Jurkat, Clone E6-1 (cell line): ENCODE data around the gene GALNT10.

ENCODE experiments used
- DNase-seq: peaks from one replicate; pipeline ENCODE4 v3.0.0-alpha.2; 2011; ENCODE audit warnings: low read depth, low spot score
- H3K4me3 ChIP-seq: 2 replicates; pipeline ENCODE4 v1.5.1; 2011; ENCODE audit warnings: mild to moderate bottlenecking, low read length, control low read depth, moderate library complexity

The GALNT10 gene

GRCh38 chr5:154176181-154176580, 14.4 kb upstream of the GALNT10 start:
- no peak overlapping the region for H3K4me3 ChIP-seq
- no peak for DNase-seq

DNA sequence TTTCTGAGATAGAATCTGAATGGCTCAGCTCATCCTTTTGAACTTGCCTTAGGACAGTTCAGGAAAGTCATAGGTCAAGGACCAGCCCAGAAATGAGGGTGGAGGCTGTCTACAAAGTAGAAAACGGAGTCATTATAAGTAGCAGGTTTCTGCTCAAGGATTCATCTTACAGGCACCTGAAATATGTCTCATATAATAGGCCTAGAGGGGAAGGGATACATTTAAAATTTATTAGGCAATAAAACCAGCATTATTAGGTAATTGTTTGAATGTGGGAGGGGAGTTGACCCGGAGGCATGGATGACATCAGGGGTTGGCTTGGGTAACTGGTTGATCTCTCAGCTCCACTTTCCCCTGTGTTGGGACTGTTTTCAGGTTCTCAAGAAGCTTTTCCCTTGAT, 11.9 kb upstream of the GALNT10 start:
- H3K4me3 ChIP-seq, result no peak overlapping the region
- DNase-seq, result no peak

DNA sequence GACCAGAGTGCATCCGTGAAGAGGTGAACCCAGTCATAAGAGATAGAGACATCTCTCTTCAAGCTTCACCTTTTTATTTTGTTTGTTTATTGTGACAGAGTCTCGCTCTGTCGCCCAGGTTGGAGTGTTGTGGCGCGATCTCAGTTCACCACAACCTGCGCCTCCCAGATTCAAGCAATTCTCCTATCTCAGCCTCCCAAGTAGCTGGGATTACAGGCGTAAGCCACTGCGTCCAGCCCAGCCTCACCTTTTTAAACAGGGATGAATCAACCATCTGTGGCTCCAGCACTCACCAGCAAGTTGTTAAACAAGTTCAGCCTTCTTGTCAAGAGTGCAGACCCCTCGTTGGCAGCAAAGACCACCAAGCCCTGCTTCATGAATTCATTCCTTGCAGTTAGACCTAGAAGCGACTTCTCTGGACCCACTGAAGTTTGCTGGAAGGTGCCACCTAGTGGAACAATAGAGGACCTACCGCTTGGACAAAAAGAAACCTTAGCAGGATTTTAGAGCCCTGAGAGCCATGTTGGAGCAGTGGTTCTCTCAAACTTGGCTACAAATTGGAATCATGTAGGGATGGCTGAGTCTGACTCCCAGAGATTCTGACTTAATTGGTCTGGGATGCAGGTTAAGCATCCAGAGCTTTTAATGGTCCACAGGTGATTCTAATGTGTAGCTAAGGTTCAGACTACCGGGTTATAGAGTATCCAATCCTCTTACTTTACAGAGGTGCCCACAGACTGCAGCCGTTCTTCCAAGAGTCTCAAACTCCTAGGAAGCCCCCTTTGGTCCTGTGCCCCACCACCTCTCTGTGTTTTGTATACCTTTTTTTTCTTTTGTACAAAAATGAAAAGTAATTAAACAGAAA, 10.5 kb upstream of the GALNT10 start:
- H3K4me3 ChIP-seq, result no peak overlapping the region
- peak; percentile 52 for DNase-seq

DNA sequence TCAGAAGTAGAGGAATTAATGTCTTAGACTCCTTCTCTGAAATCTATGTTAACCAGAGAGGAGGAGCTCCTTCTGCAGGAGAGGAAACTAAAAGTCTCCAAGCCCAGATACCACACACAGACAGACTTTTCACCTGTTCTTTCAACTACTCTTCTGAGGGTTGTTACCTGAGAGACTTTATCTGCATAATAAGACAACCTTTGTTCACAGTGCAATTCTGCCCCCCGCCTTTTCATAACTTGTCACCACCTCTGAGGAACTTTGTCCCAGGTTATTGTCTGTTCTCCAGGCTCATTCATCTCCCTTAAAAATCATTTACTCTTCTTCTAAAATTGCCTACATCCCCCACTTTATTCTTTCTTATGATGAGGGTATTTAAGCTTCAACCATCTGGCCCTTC, 9.4 kb upstream of the GALNT10 start:
- H3K4me3 ChIP-seq, result no peak overlapping the region
- no peak for DNase-seq

DNA sequence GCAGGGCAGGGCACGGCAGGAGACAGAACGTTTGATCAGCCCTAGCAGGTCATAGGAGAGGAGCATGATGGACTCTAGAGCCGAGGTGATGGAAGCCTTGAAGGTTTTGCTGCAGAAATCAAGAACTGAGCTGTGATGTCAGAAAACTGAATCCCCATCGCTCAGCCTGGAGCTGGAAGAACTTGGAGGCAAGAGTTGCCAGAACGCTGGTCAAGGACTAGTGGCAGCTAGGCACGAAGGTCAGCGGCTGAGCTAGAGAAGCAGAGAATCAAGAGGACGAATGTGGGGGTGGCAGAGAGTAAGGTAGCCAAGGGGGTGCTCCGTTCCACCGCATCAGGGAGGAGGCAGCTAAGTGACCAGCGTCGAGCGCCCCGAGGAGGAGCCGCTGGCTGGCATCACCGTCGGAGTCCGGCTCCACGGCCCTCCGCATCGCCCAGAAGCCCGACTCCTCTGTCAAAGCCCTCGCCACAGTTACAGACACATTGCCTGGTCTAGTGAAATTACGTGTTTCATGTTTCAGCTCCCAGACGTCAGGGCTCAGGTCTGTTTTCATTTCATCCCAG, 1.2 kb upstream of the GALNT10 start:
- H3K4me3 ChIP-seq, result peak overlapping the region; percentile 72
- no peak for DNase-seq

GRCh38 chr5:154189819-154190594, 526 bp upstream of the GALNT10 start:
- H3K4me3 ChIP-seq, result peak overlapping the region; percentile 72
- DNase-seq, result peak; percentile 57

DNA sequence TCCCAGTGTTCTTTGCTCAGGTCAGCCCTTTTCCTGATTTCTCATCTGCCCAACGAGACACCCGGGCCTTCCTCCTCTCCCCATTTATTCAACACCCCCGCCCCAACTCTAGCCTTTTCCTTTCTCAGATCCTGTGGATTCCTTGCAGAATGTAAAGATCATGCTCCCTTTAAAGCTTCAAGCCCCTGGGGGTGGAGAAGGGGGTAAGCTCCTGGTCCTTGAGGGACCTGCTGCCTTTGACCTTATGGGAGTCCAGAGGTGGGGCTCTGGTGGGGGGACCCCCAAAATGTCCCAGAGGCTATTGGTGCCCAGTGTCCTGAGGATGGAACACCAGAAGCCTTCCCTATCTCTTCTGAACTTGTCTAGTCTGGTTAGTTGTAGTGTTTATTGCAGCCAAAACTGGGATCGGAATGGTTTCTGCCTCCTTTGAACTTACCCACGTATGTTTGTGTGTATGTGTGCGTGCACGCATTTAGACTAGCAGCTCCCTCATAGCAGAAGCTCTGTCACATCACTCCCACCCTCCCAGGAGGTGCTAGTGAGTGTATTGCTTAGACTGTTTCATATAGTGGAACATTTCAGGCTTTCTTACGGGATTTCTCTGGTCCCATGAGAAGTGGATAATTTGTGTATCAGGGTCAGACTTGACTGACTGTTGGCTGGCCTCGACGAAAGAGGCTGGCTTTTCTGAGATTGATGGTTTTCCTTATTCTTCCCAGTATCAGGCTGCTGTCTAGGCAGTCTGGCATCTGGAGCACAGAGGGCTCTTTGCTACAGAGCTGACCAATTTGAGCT, 1.1 kb downstream of the GALNT10 start:
- 0 out of 2 replicates have a peak overlapping the region, but pooled peaks have one; percentile 3 for H3K4me3 ChIP-seq
- no peak for DNase-seq

- DNase-seq, result no peak
- H3K4me3 ChIP-seq, result no peak overlapping the region
These were observed 2.8 kb downstream of the GALNT10 start for GRCh38 chr5:154193283-154193682.

- DNase-seq, result no peak
- H3K4me3 ChIP-seq, result no peak overlapping the region
These were observed 3.2 kb downstream of the GALNT10 start for GRCh38 chr5:154193701-154194121.

DNA sequence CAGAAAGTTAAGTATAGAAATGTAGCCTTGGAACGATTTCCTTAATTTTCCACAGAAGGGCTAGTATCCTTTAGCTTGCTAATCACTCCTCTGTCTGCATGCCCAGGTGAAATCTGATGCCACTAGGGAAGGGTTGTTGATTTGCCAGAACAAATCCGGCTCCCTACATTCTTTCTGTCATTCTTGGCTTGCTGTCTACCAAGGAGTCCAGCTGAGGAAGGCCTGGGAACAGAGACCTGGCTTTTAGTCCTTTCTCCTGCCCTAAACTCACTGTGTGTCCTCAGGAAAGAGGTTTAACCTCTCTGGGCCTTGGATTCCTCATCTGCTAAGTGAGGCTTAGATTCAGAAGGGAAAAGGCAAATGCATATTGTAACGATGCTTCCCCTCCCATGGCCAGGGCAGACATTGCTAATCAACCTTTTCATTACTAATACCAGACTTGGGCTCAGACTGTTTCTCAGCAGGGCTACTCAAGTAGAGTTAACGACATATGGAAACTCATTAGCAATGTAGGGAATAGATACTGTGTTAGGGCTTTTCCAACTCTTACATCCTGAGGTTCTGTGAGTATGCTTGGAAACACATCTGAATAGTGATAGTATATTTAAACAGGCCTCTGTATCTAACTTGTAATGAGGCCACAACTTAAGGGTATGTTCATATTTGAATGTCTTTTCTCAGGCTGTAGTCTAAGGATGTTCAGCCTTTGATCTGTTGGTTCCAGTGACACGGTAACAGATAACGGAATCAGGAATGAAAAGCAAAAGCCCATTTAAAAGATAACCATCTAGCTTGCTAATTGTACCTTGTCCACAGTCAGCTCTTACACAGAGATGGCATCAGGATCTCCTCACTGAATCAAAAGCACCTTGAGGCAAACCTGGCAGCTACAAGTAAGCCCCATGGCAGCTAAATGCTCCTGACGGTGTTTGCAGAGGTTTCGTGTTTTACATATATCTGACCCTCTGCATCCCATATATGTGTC, 4.1 kb downstream of the GALNT10 start:
- no peak for DNase-seq
- no peak overlapping the region for H3K4me3 ChIP-seq

- no peak overlapping the region for H3K4me3 ChIP-seq
- DNase-seq, result no peak
These were observed 5.7 kb downstream of the GALNT10 start for GRCh38 chr5:154196281-154196680.

- DNase-seq, result peak; percentile 44
- H3K4me3 ChIP-seq, result no peak overlapping the region
These were observed 6.6 kb downstream of the GALNT10 start for GRCh38 chr5:154196955-154197652.

DNA sequence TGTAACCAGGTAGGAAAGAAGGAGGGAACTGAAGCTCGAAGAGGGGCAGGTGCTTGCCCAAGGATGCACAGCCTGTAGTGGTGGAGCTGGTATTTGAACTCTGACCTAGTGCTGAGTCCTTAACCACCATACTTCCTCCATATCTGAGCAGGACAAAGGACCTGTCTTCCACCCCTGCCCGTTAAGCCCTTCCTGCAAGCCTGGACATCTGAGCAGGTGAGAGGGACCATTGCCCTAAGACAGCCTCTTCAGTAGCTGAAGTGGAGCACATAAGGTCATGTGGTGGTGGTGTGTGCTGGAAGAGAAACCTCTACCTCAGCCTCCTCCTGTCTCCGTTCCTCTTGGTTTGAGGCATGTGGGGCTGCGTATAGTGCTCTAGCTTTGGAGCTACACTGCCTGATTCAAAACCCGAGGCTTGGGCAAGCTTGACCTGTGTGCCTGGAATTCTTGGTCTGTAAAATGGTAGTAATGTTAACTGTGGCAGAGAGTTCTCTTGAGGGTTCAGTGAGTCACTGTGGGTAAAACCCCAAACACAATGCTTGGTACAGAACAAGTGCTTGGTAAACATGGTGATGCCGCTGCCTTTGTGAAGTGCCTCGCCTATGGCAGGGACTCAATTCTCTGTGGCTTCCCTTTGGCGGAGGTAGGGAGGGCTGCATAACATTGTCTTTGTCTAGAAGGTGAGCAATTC, 7.4 kb downstream of the GALNT10 start:
- H3K4me3 ChIP-seq, result no peak overlapping the region
- DNase-seq, result peak; percentile 61

GRCh38 chr5:154198611-154199230, 8.2 kb downstream of the GALNT10 start:
- no peak overlapping the region for H3K4me3 ChIP-seq

GRCh38 chr5:154199263-154199662, 8.7 kb downstream of the GALNT10 start:
- no peak overlapping the region for H3K4me3 ChIP-seq
- no peak for DNase-seq

More at GRCh38 chr5:154198611-154199230, 8.2 kb downstream of the GALNT10 start:
- DNase-seq, result no peak

GRCh38 chr5:154199671-154200220, 9.2 kb downstream of the GALNT10 start:
- no peak overlapping the region for H3K4me3 ChIP-seq
- DNase-seq, result no peak
